HEK293 (cell line): ENCODE results near the gene RTCA.

Experiments used
- CTCF ChIA-PET: fragments of 350-600 bp; formaldehyde crosslinking; extraction: SDS; loops from one replicate; lab custom pipeline; 2021; ENCODE audit warnings: antibody characterized with exemption; lab: Yijun Ruan, JAX
- POLR2A ChIA-PET: fragments of 300-600 bp; formaldehyde crosslinking; extraction: SDS; loops from one replicate; lab custom pipeline; 2020; ENCODE audit warnings: antibody characterized with exemption, inconsistent platforms; lab: Yijun Ruan, JAX
- H3K27ac ChIP-seq: fragments of 200-500 bp; sonication (Bioruptor generic); 2 replicates; pipeline ENCODE4 v1.5.1; 2014; ENCODE audit warnings: low read depth, low read length, control low read depth, inconsistent platforms; ENCODE audit errors: extremely low read depth
- H3K36me3 ChIP-seq, 2 experiments: fragments of 200-500 bp in 1 of 2; sonication (Bioruptor generic) in 1 of 2; 1 replicate in 1 of 2; 2 replicates in 1 of 2; pipeline ENCODE4 v1.5.1; 2014 to 2017; ENCODE audit warnings: inconsistent platforms in 2 of 2, low read length in 2 of 2; ENCODE audit not compliant: control insufficient read depth in 2 of 2, insufficient read depth in 1 of 2
- H3K4me1 ChIP-seq: fragments of 200-500 bp; sonication (Bioruptor generic); 2 replicates; pipeline ENCODE4 v1.5.1; 2014; ENCODE audit warnings: mild to moderate bottlenecking, low read length, inconsistent platforms; ENCODE audit not compliant: control insufficient read depth, insufficient read depth
- H3K4me3 ChIP-seq: 2 replicates; pipeline ENCODE4 v1.5.1; 2011; ENCODE audit warnings: low read depth, mild to moderate bottlenecking, control low read depth, low read length, moderate library complexity
- H3K9me3 ChIP-seq: fragments of 200-500 bp; sonication (Bioruptor generic); 2 replicates; pipeline ENCODE4 v1.5.1; 2014; ENCODE audit warnings: low read depth, low read length, inconsistent platforms; ENCODE audit not compliant: control insufficient read depth, insufficient read depth
- BCL11B ChIP-seq: fragments of 450-650 bp; formaldehyde crosslinking; IDR thresholded peaks from 2 replicates; pipeline ENCODE4 v1.5.1; 2016; ENCODE audit warnings: low read depth, missing biosample characterization, missing genetic modification characterization
- GLIS1 ChIP-seq: fragments of 450-650 bp; formaldehyde crosslinking; IDR thresholded peaks from 2 replicates; pipeline ENCODE4 v1.5.1; 2016; ENCODE audit warnings: missing biosample characterization, missing genetic modification characterization
- KLF17 ChIP-seq: fragments of 450-650 bp; formaldehyde crosslinking; IDR thresholded peaks from 2 replicates; pipeline ENCODE4 v1.5.1; 2016; ENCODE audit warnings: missing biosample characterization, missing genetic modification characterization
- KLF8 ChIP-seq: fragments of 450-650 bp; formaldehyde crosslinking; IDR thresholded peaks from 2 replicates; pipeline ENCODE4 v1.5.1; 2016; ENCODE audit warnings: missing biosample characterization, missing genetic modification characterization
- OSR2 ChIP-seq: fragments of 450-650 bp; formaldehyde crosslinking; IDR thresholded peaks from 2 replicates; pipeline ENCODE4 v1.5.1; 2016; ENCODE audit warnings: missing biosample characterization, missing genetic modification characterization
- PRDM10 ChIP-seq: fragments of 450-650 bp; formaldehyde crosslinking; IDR thresholded peaks from 2 replicates; pipeline ENCODE4 v1.5.1; 2016; ENCODE audit warnings: missing biosample characterization, missing genetic modification characterization
- PRDM4 ChIP-seq: fragments of 450-650 bp; formaldehyde crosslinking; IDR thresholded peaks from 2 replicates; pipeline ENCODE4 v1.5.1; 2017; ENCODE audit warnings: missing biosample characterization, missing genetic modification characterization
- TCF7L2 ChIP-seq: IDR thresholded peaks from 2 replicates; pipeline ENCODE4 v1.6.1; 2011; ENCODE audit warnings: low read depth, mild to moderate bottlenecking, inconsistent platforms, low read length, moderate library complexity, borderline replicate concordance
- ZBTB11 ChIP-seq: fragments of 450-650 bp; formaldehyde crosslinking; conservative IDR thresholded peaks from 2 replicates; pipeline ENCODE4 v1.5.1; 2016; ENCODE audit warnings: low read depth, missing biosample characterization, missing genetic modification characterization
- ZNF302 ChIP-seq: fragments of 450-650 bp; formaldehyde crosslinking; IDR thresholded peaks from 2 replicates; pipeline ENCODE4 v1.5.1; 2016; ENCODE audit warnings: missing biosample characterization, missing genetic modification characterization, low read depth
- ZNF37A ChIP-seq: fragments of 450-650 bp; IDR thresholded peaks from 2 replicates; pipeline ENCODE4 v1.5.1; 2018; ENCODE audit warnings: missing biosample characterization, missing genetic modification characterization
- ZNF423 ChIP-seq: fragments of 450-650 bp; formaldehyde crosslinking; IDR thresholded peaks from 2 replicates; pipeline ENCODE4 v1.5.1; 2016; ENCODE audit warnings: missing biosample characterization, missing genetic modification characterization
- ZNF433 ChIP-seq: fragments of 450-650 bp; formaldehyde crosslinking; IDR thresholded peaks from 2 replicates; pipeline ENCODE4 v1.5.1; 2016; ENCODE audit warnings: missing biosample characterization, missing genetic modification characterization, low read depth
- ZNF48 ChIP-seq: fragments of 450-650 bp; formaldehyde crosslinking; IDR thresholded peaks from 2 replicates; pipeline ENCODE4 v1.5.1; 2016; ENCODE audit warnings: missing biosample characterization, missing genetic modification characterization
- ZNF571 ChIP-seq: fragments of 450-650 bp; formaldehyde crosslinking; IDR thresholded peaks from 2 replicates; pipeline ENCODE4 v1.5.0; 2017; ENCODE audit warnings: missing biosample characterization, missing genetic modification characterization
- ZNF585B ChIP-seq: fragments of 450-650 bp; formaldehyde crosslinking; IDR thresholded peaks from 2 replicates; pipeline ENCODE4 v1.5.1; 2016; ENCODE audit warnings: missing biosample characterization, missing genetic modification characterization
- ZNF658 ChIP-seq: fragments of 450-650 bp; formaldehyde crosslinking; IDR thresholded peaks from 2 replicates; pipeline ENCODE4; 2016; ENCODE audit warnings: missing biosample characterization, missing genetic modification characterization
- ZNF664 ChIP-seq: fragments of 450-650 bp; formaldehyde crosslinking; IDR thresholded peaks from 2 replicates; pipeline ENCODE4 v1.5.1; 2016; ENCODE audit warnings: missing biosample characterization, missing genetic modification characterization
- ZNF76 ChIP-seq: fragments of 450-650 bp; formaldehyde crosslinking; IDR thresholded peaks from 2 replicates; pipeline ENCODE4; 2016; ENCODE audit warnings: low read depth, missing biosample characterization, missing genetic modification characterization, borderline replicate concordance

The RTCA gene

GRCh38 chr1:100320311-100321099, 54.5 kb downstream of the RTCA start (continued):
- no peak for TF ChIP-seq PRDM10 (tag by site-specific recombination)
- no peak for TF ChIP-seq KLF8 (tag by site-specific recombination)
- TF ChIP-seq ZNF302: no peak
- no peak for TF ChIP-seq ZNF664 (tag by site-specific recombination)
- TF ChIP-seq ZNF658: no peak
- no peak for TF ChIP-seq ZNF433 (tag by site-specific recombination)
- no peak for TF ChIP-seq OSR2 (tag by site-specific recombination)

- POLR2A ChIA-PET: no interaction called here
- Histone ChIP-seq H3K27ac (no peak overlapping the region), H3K4me1 (peaks cover 4% of the 10 kb centered on the region; the same call in 1 of the 2 replicates), H3K36me3 (no peaks in the 10 kb centered on the region), H3K4me3 (no peak overlapping the region), H3K9me3 (no peaks in the 10 kb centered on the region)
- TF ChIP-seq ZNF37A (tag by site-specific recombination): no peak
- no peak for TF ChIP-seq GLIS1
- TF ChIP-seq ZNF76 (tag by site-specific recombination): no peak
- no peak for TF ChIP-seq ZNF571 (tag by site-specific recombination)
- TF ChIP-seq BCL11B (tag by site-specific recombination): no peak
- TF ChIP-seq ZNF423 (tag by site-specific recombination): no peak
- no peak for TF ChIP-seq ZNF585B (tag by site-specific recombination)
- no peak for TF ChIP-seq ZBTB11 (tag by site-specific recombination)
- CTCF ChIA-PET: no interaction called here
Observed at GRCh38 chr1:100321100-100321493, 55.1 kb downstream of the RTCA start.

GRCh38 chr1:100321506-100321905, 55.5 kb downstream of the RTCA start:
- peaks cover 4% of the 10 kb centered on the region; the same call in 1 of the 2 replicates for H3K4me1 ChIP-seq
- no peaks in the 10 kb centered on the region for H3K36me3 ChIP-seq
- no peak overlapping the region for H3K4me3 ChIP-seq
- H3K27ac ChIP-seq: no peak overlapping the region
- no peaks in the 10 kb centered on the region for H3K9me3 ChIP-seq
- POLR2A ChIA-PET: no interaction called here
- CTCF ChIA-PET: no interaction called here
- no peak for TF ChIP-seq ZBTB11 (tag by site-specific recombination)
- no peak for TF ChIP-seq TCF7L2
- TF ChIP-seq KLF17 (tag by site-specific recombination): no peak
- no peak for TF ChIP-seq ZNF48
- no peak for TF ChIP-seq PRDM4 (tag by site-specific recombination)
